Mucosa of descending colon (tissue), 3 donors: Measurements from ENCODE around the gene CTCFL. TPM values are rescaled to one million over a fixed set of nuclear protein-coding genes. Genes with fewer than 3 reads are reported as not detected.
A peak's percentile ranks its signal among the peaks of the same experiment; 100 is the strongest.

Experiments
- ATAC-seq: fragments of 200-7000 bp; cut with Tn5 transposase; one replicate; pipeline ENCODE4 v1.9.1; 2020; ENCODE audit warnings: mild to moderate bottlenecking, moderate library complexity
- DNase-seq, 3 donors: peaks; one replicate each; pipeline ENCODE4 v3.0.0-alpha.2; 2020
- H3K36me3 ChIP-seq: fragments of 200-600 bp; one replicate; pipeline ENCODE4 v1.8.0; 2021; ENCODE audit warnings: low read depth, mild to moderate bottlenecking
- H3K4me1 ChIP-seq: fragments of 200-600 bp; one replicate; pipeline ENCODE4 v1.8.0; 2021; ENCODE audit warnings: low read depth, mild to moderate bottlenecking
- H3K4me3 ChIP-seq: fragments of 200-600 bp; one replicate; pipeline ENCODE4 v1.8.0; 2021; ENCODE audit warnings: mild to moderate bottlenecking
- H3K9me3 ChIP-seq: fragments of 200-600 bp; one replicate; pipeline ENCODE4 v1.8.0; 2021; ENCODE audit warnings: mild to moderate bottlenecking
- intact Hi-C, 2 donors: fragments of 100-400 bp; cut with DNase I in 1 of 2; cut with micrococcal nuclease in 1 of 2; formaldehyde crosslinking; loops; one replicate each; pipeline versions ENCODE4 v1.11.0 to v1.11.1; 2022; cut with DNase I, micrococcal nuclease
- total RNA-seq, 3 donors: library from RNA; stranded (reverse); fragmentation: NEBNext Ultra II Directional in 2 of 3; extraction: Animal tissue kit (Norgen Biotek cat#: 25700) in 2 of 3; gene quantifications; one replicate each; pipeline versions ENCODE4 v1.2.1 to v1.2.4, GENCODE V29; 2021 to 2023
- TF ChIP-seq, protein P1 (sequence below): fragments of 200-600 bp; IDR thresholded peaks from one replicate; pipeline ENCODE4 v1.8.0; 2022; ENCODE audit warnings: antibody characterized with exemption, mild to moderate bottlenecking
- donor health status: DM: no; HTN: no; CAD: no; lungs with moderate emphysema.
- donor health status: DM: no; HTN: no; CAD: no.
- donor health status: DM: no; HTN: yes; CAD: no.

Gene CTCFL
- total RNA-seq, 3 donors from 2014 or later: not detected

DNA sequence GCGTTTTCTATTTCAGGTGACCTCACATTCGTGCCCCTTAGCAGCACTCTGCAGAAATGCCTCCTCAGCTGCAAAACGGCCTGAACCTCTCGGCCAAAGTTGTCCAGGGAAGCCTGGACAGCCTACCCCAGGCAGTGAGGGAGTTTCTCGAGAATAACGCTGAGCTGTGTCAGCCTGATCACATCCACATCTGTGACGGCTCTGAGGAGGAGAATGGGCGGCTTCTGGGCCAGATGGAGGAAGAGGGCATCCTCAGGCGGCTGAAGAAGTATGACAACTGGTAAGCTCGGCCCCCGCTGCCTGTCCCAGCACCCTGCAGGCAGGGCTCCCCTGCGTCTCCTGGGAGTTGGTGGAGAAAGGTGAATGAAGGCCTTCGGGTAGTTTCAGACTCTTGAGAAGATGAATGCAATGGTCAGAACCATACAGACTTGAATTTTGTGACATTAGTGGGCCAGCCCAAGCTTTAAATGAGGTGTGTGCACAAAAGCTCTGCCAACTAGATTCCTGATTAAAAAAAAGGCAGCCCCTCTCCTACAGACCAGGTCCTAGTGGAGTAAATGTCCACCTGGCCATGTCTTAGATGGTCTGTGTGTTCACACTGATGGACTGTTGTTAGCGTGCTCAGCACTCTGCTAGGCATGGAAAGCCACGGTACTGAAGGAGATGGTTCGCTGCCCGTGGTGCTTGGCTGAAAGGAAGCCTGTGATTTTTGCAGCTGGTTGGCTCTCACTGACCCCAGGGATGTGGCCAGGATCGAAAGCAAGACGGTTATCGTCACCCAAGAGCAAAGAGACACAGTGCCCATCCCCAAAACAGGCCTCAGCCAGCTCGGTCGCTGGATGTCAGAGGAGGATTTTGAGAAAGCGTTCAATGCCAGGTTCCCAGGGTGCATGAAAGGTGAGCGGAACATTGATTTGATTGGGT lies 36.7 kb upstream of the CTCFL start:
- DNase-seq: peak in 1 of 3 donors; percentile 33
- Histone ChIP-seq H3K36me3 (no peaks in the 10 kb centered on the region), H3K4me1 (peaks cover 40% of the 10 kb centered on the region), H3K9me3 (no peaks in the 10 kb centered on the region), H3K4me3 (peak overlapping the region; percentile 27)
- TF ChIP-seq, protein P1, sequence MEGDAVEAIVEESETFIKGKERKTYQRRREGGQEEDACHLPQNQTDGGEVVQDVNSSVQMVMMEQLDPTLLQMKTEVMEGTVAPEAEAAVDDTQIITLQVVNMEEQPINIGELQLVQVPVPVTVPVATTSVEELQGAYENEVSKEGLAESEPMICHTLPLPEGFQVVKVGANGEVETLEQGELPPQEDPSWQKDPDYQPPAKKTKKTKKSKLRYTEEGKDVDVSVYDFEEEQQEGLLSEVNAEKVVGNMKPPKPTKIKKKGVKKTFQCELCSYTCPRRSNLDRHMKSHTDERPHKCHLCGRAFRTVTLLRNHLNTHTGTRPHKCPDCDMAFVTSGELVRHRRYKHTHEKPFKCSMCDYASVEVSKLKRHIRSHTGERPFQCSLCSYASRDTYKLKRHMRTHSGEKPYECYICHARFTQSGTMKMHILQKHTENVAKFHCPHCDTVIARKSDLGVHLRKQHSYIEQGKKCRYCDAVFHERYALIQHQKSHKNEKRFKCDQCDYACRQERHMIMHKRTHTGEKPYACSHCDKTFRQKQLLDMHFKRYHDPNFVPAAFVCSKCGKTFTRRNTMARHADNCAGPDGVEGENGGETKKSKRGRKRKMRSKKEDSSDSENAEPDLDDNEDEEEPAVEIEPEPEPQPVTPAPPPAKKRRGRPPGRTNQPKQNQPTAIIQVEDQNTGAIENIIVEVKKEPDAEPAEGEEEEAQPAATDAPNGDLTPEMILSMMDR: no peak
- intact Hi-C loops: no loop called here
- no peak for ATAC-seq

GRCh38 chr20:57560554-57561355 lies 35.8 kb upstream of the CTCFL start, which contains the start of gene PCK1:
Gene PCK1, plus strand, starts transcription at chr20:57561110. Its CDS starts 302 bp downstream, at chr20:57561412.
- peak; percentile 94 to 98 (median 98) for DNase-seq
- no peaks in the 10 kb centered on the region for H3K9me3 ChIP-seq
- H3K4me3 ChIP-seq: peak within 1 kb of the TSS; percentile 27
- peaks cover 39% of the 10 kb centered on the region for H3K4me1 ChIP-seq
- peak; percentile 87 for ATAC-seq
- TF ChIP-seq, protein P1: no peak
- intact Hi-C loops: no loop called here
- H3K36me3 ChIP-seq: no peaks in the 10 kb centered on the region

DNA sequence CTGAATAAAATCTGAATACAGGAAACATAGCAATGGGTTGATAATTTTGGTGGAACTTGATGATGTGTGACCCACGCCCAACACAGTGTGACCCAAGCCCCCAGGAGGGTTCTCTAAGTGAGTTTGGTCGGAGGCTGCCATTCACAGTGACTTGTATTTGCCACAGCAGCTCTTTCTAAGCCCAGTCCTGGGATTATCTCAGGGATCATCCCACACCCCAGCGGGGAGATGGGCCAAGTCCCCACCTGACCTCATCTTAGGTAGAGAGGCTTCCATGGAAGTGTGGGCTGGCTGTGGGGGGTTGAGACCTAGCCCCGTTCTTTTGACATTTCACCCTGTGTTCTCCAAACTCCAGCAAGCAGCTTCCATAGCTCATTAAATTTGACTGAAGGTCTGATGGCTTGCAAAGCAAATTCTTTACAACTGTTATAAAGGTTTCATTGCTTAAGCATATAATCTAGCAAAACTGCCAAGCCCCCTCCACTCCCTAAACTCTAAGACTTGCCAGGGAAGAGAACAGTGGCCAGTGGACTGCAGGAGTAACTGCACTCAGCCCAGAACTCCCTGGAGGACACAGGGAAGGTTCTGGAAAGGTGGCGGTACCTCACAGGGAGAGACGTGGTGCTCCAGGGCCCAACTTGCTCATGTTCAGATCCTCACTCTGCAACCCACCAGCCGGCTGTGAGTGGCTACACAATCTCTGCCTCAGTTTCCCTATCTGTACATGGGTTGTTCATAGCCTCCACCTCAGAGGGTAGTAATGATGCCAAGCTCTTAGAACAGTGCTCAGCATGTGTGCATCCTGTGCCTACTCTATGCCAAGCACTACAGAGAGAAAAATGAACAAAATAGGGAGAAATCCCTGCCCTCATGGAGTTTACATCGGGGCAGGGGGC lies 35.0 kb upstream of the CTCFL start:
- ATAC-seq (peak; percentile 46), DNase-seq (peak in 1 of 3 donors; percentile 60)
- no peaks in the 10 kb centered on the region for H3K36me3 ChIP-seq
- TF ChIP-seq, protein P1: no peak
- no peaks in the 10 kb centered on the region for H3K9me3 ChIP-seq
- H3K4me3 ChIP-seq: no peak overlapping the region
- H3K4me1 ChIP-seq: peaks cover 31% of the 10 kb centered on the region
- intact Hi-C loops: no loop called here

DNA sequence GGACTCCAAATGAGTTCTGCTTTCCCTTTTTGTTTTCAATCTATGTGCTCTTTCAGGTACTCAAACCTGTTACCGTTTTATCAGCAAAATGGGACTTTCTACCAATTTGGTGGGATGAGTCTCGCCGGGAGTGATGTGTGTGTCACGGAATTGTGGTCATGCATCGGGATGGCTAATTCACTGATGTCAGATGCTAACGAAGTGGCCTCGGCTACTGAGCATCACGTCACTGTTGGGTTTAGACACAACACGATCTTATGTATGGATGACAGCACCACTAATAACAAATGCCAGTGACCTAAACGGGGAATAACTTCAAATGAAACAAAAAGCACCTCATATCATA lies 34.3 kb upstream of the CTCFL start:
- TF ChIP-seq, protein P1: no peak
- ATAC-seq (no peak), DNase-seq (no peak)
- Histone ChIP-seq H3K9me3 (no peaks in the 10 kb centered on the region), H3K36me3 (no peaks in the 10 kb centered on the region), H3K4me3 (no peak overlapping the region), H3K4me1 (peaks cover 31% of the 10 kb centered on the region)
- intact Hi-C loops: no loop called here
